ENCODE data around the gene ZNF445. TPM values are rescaled to one million over a fixed set of nuclear protein-coding genes. Genes with fewer than 3 reads are reported as not detected.

ZNF445 gene
- total and polyA plus RNA-seq, 4 donors = 2.1 to 8.7 (median 4.9) TPM

DNA sequence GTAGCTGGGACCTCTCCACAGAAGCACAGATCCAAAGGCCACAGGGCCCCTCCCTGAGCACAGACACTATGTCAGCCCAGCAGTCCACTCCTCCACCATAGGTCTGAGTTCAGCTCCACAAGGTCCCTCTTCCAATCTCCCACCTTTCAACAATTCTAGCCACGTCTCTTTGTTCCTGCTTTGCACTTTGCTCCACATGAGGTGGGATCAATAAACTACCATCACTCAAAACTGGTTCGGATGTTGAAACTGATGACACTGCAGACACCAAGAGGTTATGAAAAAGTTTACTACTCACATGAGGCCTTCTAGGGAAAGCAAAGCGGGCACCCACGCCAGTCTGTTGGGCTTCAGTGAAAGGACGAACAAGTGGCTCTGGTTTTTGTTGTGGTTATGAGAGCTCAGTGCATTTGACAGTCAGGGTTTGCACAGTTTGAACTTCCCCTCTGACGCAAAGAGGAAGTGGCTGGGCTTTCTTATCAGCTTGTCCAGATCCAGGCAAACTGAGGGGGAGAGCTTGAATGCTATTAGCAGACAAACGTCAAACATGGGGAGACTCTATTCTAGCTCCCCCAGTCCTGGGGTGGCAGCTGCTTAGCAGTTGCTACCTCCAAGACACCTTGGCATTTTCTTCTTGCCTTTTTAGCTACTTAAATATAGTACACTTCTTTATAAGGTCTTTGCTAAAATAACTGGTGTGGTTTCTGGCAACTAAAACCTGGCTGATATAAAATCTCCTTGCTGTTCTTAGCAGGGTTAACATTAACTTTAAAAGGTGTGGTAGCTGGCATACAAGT lies 37.8 kb downstream of the ZNF445 start (continued):
- TF ChIP-seq, protein P1, sequence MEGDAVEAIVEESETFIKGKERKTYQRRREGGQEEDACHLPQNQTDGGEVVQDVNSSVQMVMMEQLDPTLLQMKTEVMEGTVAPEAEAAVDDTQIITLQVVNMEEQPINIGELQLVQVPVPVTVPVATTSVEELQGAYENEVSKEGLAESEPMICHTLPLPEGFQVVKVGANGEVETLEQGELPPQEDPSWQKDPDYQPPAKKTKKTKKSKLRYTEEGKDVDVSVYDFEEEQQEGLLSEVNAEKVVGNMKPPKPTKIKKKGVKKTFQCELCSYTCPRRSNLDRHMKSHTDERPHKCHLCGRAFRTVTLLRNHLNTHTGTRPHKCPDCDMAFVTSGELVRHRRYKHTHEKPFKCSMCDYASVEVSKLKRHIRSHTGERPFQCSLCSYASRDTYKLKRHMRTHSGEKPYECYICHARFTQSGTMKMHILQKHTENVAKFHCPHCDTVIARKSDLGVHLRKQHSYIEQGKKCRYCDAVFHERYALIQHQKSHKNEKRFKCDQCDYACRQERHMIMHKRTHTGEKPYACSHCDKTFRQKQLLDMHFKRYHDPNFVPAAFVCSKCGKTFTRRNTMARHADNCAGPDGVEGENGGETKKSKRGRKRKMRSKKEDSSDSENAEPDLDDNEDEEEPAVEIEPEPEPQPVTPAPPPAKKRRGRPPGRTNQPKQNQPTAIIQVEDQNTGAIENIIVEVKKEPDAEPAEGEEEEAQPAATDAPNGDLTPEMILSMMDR (IDR thresholded peaks at IDR 0.05; ENCODE audit: low read depth, low read length, missing input control) = no peak
- peak; percentile 56 to 67 for TF ChIP-seq JUND (IDR thresholded peaks at IDR 0.05)
- TF ChIP-seq NR2F2 (IDR thresholded peaks at IDR 0.05) = peak; percentile 61
- no peak for TF ChIP-seq FOXA1 (IDR thresholded peaks at IDR 0.05)
- TF ChIP-seq YY1 (IDR thresholded peaks at IDR 0.05) = peak; percentile 83
- TF ChIP-seq FOXA2 (IDR thresholded peaks at IDR 0.05) = peak; percentile 7
- TF ChIP-seq GABPA (IDR thresholded peaks at IDR 0.05 in 1 of 2, conservative IDR thresholded peaks at IDR 0.05 in 1 of 2) = peak; percentile 48 to 66

DNA sequence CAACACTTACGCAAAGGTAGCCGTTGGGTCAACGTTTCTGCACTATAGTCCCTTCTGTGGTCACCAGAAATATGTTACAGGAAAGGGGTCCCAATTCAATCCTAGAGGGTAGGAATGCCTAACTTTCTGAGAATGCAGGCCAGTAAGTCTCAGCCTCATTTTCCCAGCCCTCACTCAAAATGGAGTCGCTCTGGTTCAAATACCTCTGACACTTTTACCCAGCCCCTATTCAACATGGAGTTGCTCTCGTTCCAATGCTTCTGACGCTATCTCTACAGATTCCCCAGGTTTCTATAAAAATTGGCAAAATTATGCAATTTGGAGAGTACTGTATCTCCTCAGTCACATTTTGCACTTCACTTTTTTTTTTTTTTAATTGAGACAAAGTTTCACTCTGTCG lies 39.7 kb downstream of the ZNF445 start:
- peaks cover 0 to 25% (median 13%) of the 10 kb centered on the region in 4 donors for H3K4me1 ChIP-seq (ENCODE audit: control insufficient read depth in 4 of 4, insufficient read depth in 4 of 4, low read length in 3 of 4)
- no peak overlapping the region for H3K9ac ChIP-seq (ENCODE audit: low read depth in 1 of 2, low read length in 2 of 2)
- no peak overlapping the region for H3K27ac ChIP-seq (ENCODE audit: low read depth in 1 of 2, low read length in 2 of 2)

DNA sequence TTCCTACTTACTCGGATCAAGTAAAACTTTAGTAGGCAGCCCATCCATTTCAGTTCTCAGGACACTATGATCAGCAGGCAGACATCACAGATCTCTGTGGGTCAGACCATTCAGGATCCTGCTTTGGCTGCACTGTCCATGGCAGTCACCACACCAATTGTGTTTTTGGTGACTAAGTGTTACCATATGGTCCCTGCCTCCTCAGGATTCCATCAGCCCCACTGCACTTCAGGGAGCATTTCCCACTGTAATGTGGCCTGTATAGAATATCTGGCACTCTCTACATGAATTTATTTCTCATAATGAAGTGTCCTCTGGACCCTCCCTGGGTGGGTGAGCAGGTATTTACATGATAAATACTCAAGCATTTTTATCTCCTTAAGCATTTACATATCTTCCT lies 41.3 kb downstream of the ZNF445 start:
- DNase-seq (ENCODE audit: low spot score) = no peak
- Histone ChIP-seq H3K36me3 (ENCODE audit: control insufficient read depth in 4 of 4, insufficient read depth in 3 of 4, low read depth in 1 of 4, low read length in 3 of 4) (no peaks in the 10 kb centered on the region), H3K4me1 (ENCODE audit: control insufficient read depth in 4 of 4, insufficient read depth in 4 of 4, low read length in 3 of 4) (peaks cover 0 to 24% (median 12%) of the 10 kb centered on the region in 4 donors), H3K9ac (ENCODE audit: low read depth in 1 of 2, low read length in 2 of 2) (no peak overlapping the region), H3K4me3 (ENCODE audit: low read depth in 1 of 3, low read length in 3 of 3) (no peak overlapping the region), H3K9me3 (ENCODE audit: control insufficient read depth in 4 of 4, low read length in 3 of 4) (no peaks in the 10 kb centered on the region), H3K27me3 (ENCODE audit: control insufficient read depth in 4 of 4, insufficient read depth in 4 of 4, low read length in 3 of 4) (no peaks in the 10 kb centered on the region), H3K27ac (ENCODE audit: low read depth in 1 of 2, low read length in 2 of 2) (no peak overlapping the region)
- 97% methylated on average over 1 of the region's 1 CpG for WGBS
- TF ChIP-seq FOXA1 (IDR thresholded peaks at IDR 0.05) (no peak), FOXA2 (IDR thresholded peaks at IDR 0.05) (no peak), RXRA (IDR thresholded peaks at IDR 0.05) (no peak), NR2F2 (IDR thresholded peaks at IDR 0.05) (no peak), EGR1 (IDR thresholded peaks at IDR 0.05; ENCODE audit: low read depth in 2 of 2) (no peak)
- TF ChIP-seq, protein P2, sequence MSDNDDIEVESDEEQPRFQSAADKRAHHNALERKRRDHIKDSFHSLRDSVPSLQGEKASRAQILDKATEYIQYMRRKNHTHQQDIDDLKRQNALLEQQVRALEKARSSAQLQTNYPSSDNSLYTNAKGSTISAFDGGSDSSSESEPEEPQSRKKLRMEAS (IDR thresholded peaks at IDR 0.05) = no peak
- TF ChIP-seq, protein P3, sequence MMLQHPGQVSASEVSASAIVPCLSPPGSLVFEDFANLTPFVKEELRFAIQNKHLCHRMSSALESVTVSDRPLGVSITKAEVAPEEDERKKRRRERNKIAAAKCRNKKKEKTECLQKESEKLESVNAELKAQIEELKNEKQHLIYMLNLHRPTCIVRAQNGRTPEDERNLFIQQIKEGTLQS (IDR thresholded peaks at IDR 0.05) = no peak
- TF ChIP-seq, protein P4, sequence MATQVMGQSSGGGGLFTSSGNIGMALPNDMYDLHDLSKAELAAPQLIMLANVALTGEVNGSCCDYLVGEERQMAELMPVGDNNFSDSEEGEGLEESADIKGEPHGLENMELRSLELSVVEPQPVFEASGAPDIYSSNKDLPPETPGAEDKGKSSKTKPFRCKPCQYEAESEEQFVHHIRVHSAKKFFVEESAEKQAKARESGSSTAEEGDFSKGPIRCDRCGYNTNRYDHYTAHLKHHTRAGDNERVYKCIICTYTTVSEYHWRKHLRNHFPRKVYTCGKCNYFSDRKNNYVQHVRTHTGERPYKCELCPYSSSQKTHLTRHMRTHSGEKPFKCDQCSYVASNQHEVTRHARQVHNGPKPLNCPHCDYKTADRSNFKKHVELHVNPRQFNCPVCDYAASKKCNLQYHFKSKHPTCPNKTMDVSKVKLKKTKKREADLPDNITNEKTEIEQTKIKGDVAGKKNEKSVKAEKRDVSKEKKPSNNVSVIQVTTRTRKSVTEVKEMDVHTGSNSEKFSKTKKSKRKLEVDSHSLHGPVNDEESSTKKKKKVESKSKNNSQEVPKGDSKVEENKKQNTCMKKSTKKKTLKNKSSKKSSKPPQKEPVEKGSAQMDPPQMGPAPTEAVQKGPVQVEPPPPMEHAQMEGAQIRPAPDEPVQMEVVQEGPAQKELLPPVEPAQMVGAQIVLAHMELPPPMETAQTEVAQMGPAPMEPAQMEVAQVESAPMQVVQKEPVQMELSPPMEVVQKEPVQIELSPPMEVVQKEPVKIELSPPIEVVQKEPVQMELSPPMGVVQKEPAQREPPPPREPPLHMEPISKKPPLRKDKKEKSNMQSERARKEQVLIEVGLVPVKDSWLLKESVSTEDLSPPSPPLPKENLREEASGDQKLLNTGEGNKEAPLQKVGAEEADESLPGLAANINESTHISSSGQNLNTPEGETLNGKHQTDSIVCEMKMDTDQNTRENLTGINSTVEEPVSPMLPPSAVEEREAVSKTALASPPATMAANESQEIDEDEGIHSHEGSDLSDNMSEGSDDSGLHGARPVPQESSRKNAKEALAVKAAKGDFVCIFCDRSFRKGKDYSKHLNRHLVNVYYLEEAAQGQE (IDR thresholded peaks at IDR 0.05) = no peak
- TF ChIP-seq, protein P1 (IDR thresholded peaks at IDR 0.05; ENCODE audit: low read depth, low read length, missing input control) = no peak

More for the DNA sequence above, 39.7 kb downstream of the ZNF445 start:
- TF ChIP-seq SP1 (IDR thresholded peaks at IDR 0.05) = no peak
- TF ChIP-seq HNF4G (IDR thresholded peaks at IDR 0.05) = no peak
- Histone ChIP-seq H3K9me3 (ENCODE audit: control insufficient read depth in 4 of 4, low read length in 3 of 4) (no peaks in the 10 kb centered on the region), H3K4me3 (ENCODE audit: low read depth in 1 of 3, low read length in 3 of 3) (no peak overlapping the region), H3K36me3 (ENCODE audit: control insufficient read depth in 4 of 4, insufficient read depth in 3 of 4, low read depth in 1 of 4, low read length in 3 of 4) (no peaks in the 10 kb centered on the region), H3K27me3 (ENCODE audit: control insufficient read depth in 4 of 4, insufficient read depth in 4 of 4, low read length in 3 of 4) (no peaks in the 10 kb centered on the region)
- WGBS = 96% methylated on average over 7 of the region's 7 CpGs
- no peak for DNase-seq (ENCODE audit: low spot score)
